Fibroblast of lung (primary cell): Measurements from ENCODE around the gene FSTL5. TPM values are rescaled to one million over a fixed set of nuclear protein-coding genes. Genes with fewer than 3 reads are reported as not detected.

ENCODE experiments used
- DNase-seq, 2 donors: peaks; one replicate each; pipeline versions ENCODE4 v3.0.0 to v3.0.0-alpha.2; 2010; ENCODE audit warnings: low read depth in 2 of 2
- H2AFZ ChIP-seq: 2 replicates; pipeline ENCODE4 v1.5.1; 2012; ENCODE audit warnings: low read length, control low read depth, inconsistent platforms
- H3K27ac ChIP-seq: 2 replicates; pipeline ENCODE4 v1.5.1; 2011; ENCODE audit warnings: low read length, control low read depth; ENCODE audit not compliant: insufficient read depth
- H3K27me3 ChIP-seq: 2 replicates; pipeline ENCODE4 v1.5.1; 2011; ENCODE audit warnings: mild to moderate bottlenecking, low read length; ENCODE audit not compliant: control insufficient read depth, insufficient read depth
- H3K36me3 ChIP-seq: 2 replicates; pipeline ENCODE4 v1.5.1; 2011; ENCODE audit warnings: low read length; ENCODE audit not compliant: control insufficient read depth, insufficient read depth
- H3K4me1 ChIP-seq: 2 replicates; pipeline ENCODE4 v1.5.1; 2011; ENCODE audit warnings: low read length; ENCODE audit not compliant: control insufficient read depth, insufficient read depth; ENCODE audit errors: extremely low read depth
- H3K4me2 ChIP-seq: 2 replicates; pipeline ENCODE4 v1.5.1; 2011; ENCODE audit warnings: low read length, control low read depth; ENCODE audit not compliant: insufficient read depth; ENCODE audit errors: extremely low read depth
- H3K4me3 ChIP-seq, 4 experiments: fragments of 200-600 bp in 1 of 4; sonication (generic) in 1 of 4; replicated peaks in 1 of 4; 2 replicates each; pipeline ENCODE4 v1.5.1; 2011 to 2016; ENCODE audit warnings: low read length in 4 of 4, low read depth in 3 of 4, mild to moderate bottlenecking in 3 of 4, control low read depth in 2 of 4, inconsistent platforms in 1 of 4, mixed read lengths in 1 of 4; ENCODE audit not compliant: insufficient read depth in 1 of 4; ENCODE audit errors: control extremely low read depth in 1 of 4
- H3K79me2 ChIP-seq: 2 replicates; pipeline ENCODE4 v1.5.1; 2012; ENCODE audit warnings: mild to moderate bottlenecking, low read length, inconsistent platforms; ENCODE audit not compliant: control insufficient read depth, insufficient read depth
- H3K9ac ChIP-seq: 2 replicates; pipeline ENCODE4 v1.5.1; 2011; ENCODE audit warnings: mild to moderate bottlenecking, low read length, control low read depth; ENCODE audit not compliant: insufficient read depth
- H3K9me3 ChIP-seq: 2 replicates; pipeline ENCODE4 v1.5.1; 2012; ENCODE audit warnings: low read depth, low read length; ENCODE audit not compliant: control insufficient read depth, insufficient read depth
- H4K20me1 ChIP-seq: 2 replicates; pipeline ENCODE4 v1.5.1; 2011; ENCODE audit warnings: low read length; ENCODE audit not compliant: control insufficient read depth, insufficient read depth; ENCODE audit errors: extremely low read depth
- CTCF ChIP-seq, 2 donors: IDR thresholded peaks in 1 of 2; conservative IDR thresholded peaks in 1 of 2; 1 replicate in 1 of 2; 2 replicates in 1 of 2; pipeline ENCODE4 v1.5.1; 2011 to 2012; ENCODE audit warnings: low read length in 2 of 2, control low read depth in 1 of 2, inconsistent platforms in 1 of 2, low read depth in 1 of 2, mild to moderate bottlenecking in 1 of 2
- EZH2 ChIP-seq: IDR thresholded peaks from 2 replicates; pipeline ENCODE4 v1.5.1; 2012; ENCODE audit warnings: low read length, control low read depth, mild to moderate bottlenecking; ENCODE audit errors: missing control alignments
- polyA plus RNA-seq, 2 donors: library from polyadenylated mRNA; depleted of rRNA in 1 of 2; stranded (reverse) in 1 of 2; unstranded in 1 of 2; fragments of >200 nt; gene quantifications; 2 replicates each; pipeline ENCODE4 v1.2.1, GENCODE V29; 2011 to 2012; ENCODE audit warnings: missing spikeins in 1 of 2
- total RNA-seq: library from RNA; depleted of rRNA; stranded (reverse); fragments of >200 nt; gene quantifications from 2 replicates; pipeline ENCODE4 v1.2.1, GENCODE V29; 2014

The FSTL5 gene
- total and polyA plus RNA-seq, 2 donors (not counting 1 experiment from before 2014, with no cell fraction given): 0.11 to 0.33 TPM

GRCh38 chr4:162162672-162163071 is 1.1 kb downstream of the FSTL5 start:
- no peaks in the 10 kb centered on the region for H3K4me1 ChIP-seq
- no peaks in the 10 kb centered on the region for H4K20me1 ChIP-seq
- no peak overlapping the region for H3K4me2 ChIP-seq
- no peak overlapping the region for H2AFZ ChIP-seq
- no peaks in the 10 kb centered on the region for H3K36me3 ChIP-seq
- H3K9me3 ChIP-seq: no peaks in the 10 kb centered on the region
- no peaks in the 10 kb centered on the region for H3K27me3 ChIP-seq
- H3K79me2 ChIP-seq: no peaks in the 10 kb centered on the region
- DNase-seq: no peak
- H3K4me3 ChIP-seq: no peak overlapping the region
- no peak overlapping the region for H3K27ac ChIP-seq
- TF ChIP-seq CTCF (conservative IDR thresholded peaks at IDR 0.05 in 1 of 2, IDR thresholded peaks at IDR 0.05 in 1 of 2; ENCODE audit: low read depth in 1 of 2, low read length in 2 of 2): no peak
- no peak for TF ChIP-seq EZH2
- H3K9ac ChIP-seq: no peak overlapping the region

- Histone ChIP-seq H3K4me2 (no peak overlapping the region), H3K9ac (no peak overlapping the region), H4K20me1 (no peaks in the 10 kb centered on the region), H3K79me2 (no peaks in the 10 kb centered on the region), H3K4me1 (no peaks in the 10 kb centered on the region), H3K9me3 (no peaks in the 10 kb centered on the region), H3K36me3 (no peaks in the 10 kb centered on the region), H3K27ac (no peak overlapping the region), H2AFZ (no peak overlapping the region), H3K4me3 (no peak overlapping the region), H3K27me3 (no peaks in the 10 kb centered on the region)
- no peak for DNase-seq
- no peak for TF ChIP-seq EZH2
- no peak for TF ChIP-seq CTCF (conservative IDR thresholded peaks at IDR 0.05 in 1 of 2, IDR thresholded peaks at IDR 0.05 in 1 of 2; ENCODE audit: low read depth in 1 of 2, low read length in 2 of 2)
Observed at GRCh38 chr4:162157241-162157640, 6.6 kb downstream of the FSTL5 start.

- no peaks in the 10 kb centered on the region for H4K20me1 ChIP-seq
Observed at GRCh38 chr4:162154862-162155540, 8.8 kb downstream of the FSTL5 start.

More at GRCh38 chr4:162154862-162155540, 8.8 kb downstream of the FSTL5 start:
- H3K4me2 ChIP-seq: no peak overlapping the region
- no peaks in the 10 kb centered on the region for H3K4me1 ChIP-seq
- no peaks in the 10 kb centered on the region for H3K9me3 ChIP-seq
- H3K9ac ChIP-seq: no peak overlapping the region
- no peak overlapping the region for H3K27ac ChIP-seq
- TF ChIP-seq CTCF (conservative IDR thresholded peaks at IDR 0.05 in 1 of 2, IDR thresholded peaks at IDR 0.05 in 1 of 2; ENCODE audit: low read depth in 1 of 2, low read length in 2 of 2) (no peak), EZH2 (no peak)
- no peaks in the 10 kb centered on the region for H3K36me3 ChIP-seq
- no peaks in the 10 kb centered on the region for H3K79me2 ChIP-seq
- no peak overlapping the region for H3K4me3 ChIP-seq
- H3K27me3 ChIP-seq: no peaks in the 10 kb centered on the region
- no peak overlapping the region for H2AFZ ChIP-seq
- no peak for DNase-seq
